Epithelial cell of esophagus (primary cell): ENCODE measurements around the gene ROBO1.
A peak's percentile ranks its signal among the peaks of the same experiment; 100 is the strongest.

Source experiments
- DNase-seq: peaks from one replicate; pipeline ENCODE4 v3.0.0; 2010; ENCODE audit warnings: low read depth
- H3K4me3 ChIP-seq: 2 replicates; pipeline ENCODE4 v1.5.1; 2011; ENCODE audit warnings: mild to moderate bottlenecking, low read length, control low read depth
- CTCF ChIP-seq: IDR thresholded peaks from 2 replicates; pipeline ENCODE4 v1.5.1; 2011; ENCODE audit warnings: low read depth, mild to moderate bottlenecking, low read length, control low read depth, inconsistent platforms; ENCODE audit not compliant: insufficient read depth; ENCODE audit errors: missing control alignments

ROBO1 gene

GRCh38 chr3:78878011-78878410 is 889.8 kb downstream of the ROBO1 start:
- no peak overlapping the region for H3K4me3 ChIP-seq
- DNase-seq, result no peak
- no peak for TF ChIP-seq CTCF

GRCh38 chr3:78875851-78876250 is 891.9 kb downstream of the ROBO1 start:
- H3K4me3 ChIP-seq, result no peak overlapping the region
- TF ChIP-seq CTCF, result no peak
- DNase-seq, result peak; percentile 52

GRCh38 chr3:78875436-78875835 is 892.4 kb downstream of the ROBO1 start:
- no peak for TF ChIP-seq CTCF
- DNase-seq, result no peak
- no peak overlapping the region for H3K4me3 ChIP-seq

GRCh38 chr3:78873641-78874040 is 894.2 kb downstream of the ROBO1 start:
- no peak for DNase-seq
- no peak overlapping the region for H3K4me3 ChIP-seq
- TF ChIP-seq CTCF, result no peak

- no peak for TF ChIP-seq CTCF
- no peak overlapping the region for H3K4me3 ChIP-seq
Measured at GRCh38 chr3:78872195-78872594, 895.6 kb downstream of the ROBO1 start.

GRCh38 chr3:78871048-78871447 is 896.8 kb downstream of the ROBO1 start:
- no peak for TF ChIP-seq CTCF
- no peak for DNase-seq

More at GRCh38 chr3:78872195-78872594, 895.6 kb downstream of the ROBO1 start:
- DNase-seq, result no peak

GRCh38 chr3:78870484-78870883 is 897.3 kb downstream of the ROBO1 start:
- no peak for DNase-seq
- TF ChIP-seq CTCF, result no peak
- no peak overlapping the region for H3K4me3 ChIP-seq

More at GRCh38 chr3:78871048-78871447, 896.8 kb downstream of the ROBO1 start:
- H3K4me3 ChIP-seq, result no peak overlapping the region
